IMR-90 (cell line): ENCODE data around the gene TXNDC11. TPM values are rescaled to one million over a fixed set of nuclear protein-coding genes. Genes with fewer than 3 reads are reported as not detected.

Experiments
- ATAC-seq: fragments of 200-7000 bp; cut with Tn5 transposase; 2 replicates; pipeline ENCODE4 v1.9.1; 2020; ENCODE audit warnings: low read depth, mild to moderate bottlenecking, moderate library complexity
- BruUV-seq: library from RNA; stranded (reverse); fragments of 400-500 nt; replicated peaks from 2 replicates; lab custom pipeline; 2021; lab: Mats Ljungman, UMichigan
- CTCF ChIA-PET: fragments of 300-600 bp; formaldehyde crosslinking; extraction: SDS; loops from one replicate; lab custom pipeline; 2021; ENCODE audit warnings: antibody characterized with exemption; lab: Yijun Ruan, JAX
- POLR2A ChIA-PET: fragments of 300-600 bp; sonication (Branson Sonifier 250); formaldehyde crosslinking; loops from one replicate; lab custom pipeline; 2022; ENCODE audit warnings: antibody characterized with exemption; ENCODE audit not compliant: unreplicated experiment; lab: Charles Lee
- DNase-seq: peaks from one replicate; pipeline ENCODE4 v3.0.0; 2013
- H2AFZ ChIP-seq: replicated peaks from 2 replicates; pipeline ENCODE3; 2013; ENCODE audit warnings: low read length, mild to moderate bottlenecking; ENCODE audit not compliant: poor library complexity
- H2AK5ac ChIP-seq: 2 replicates; pipeline ENCODE4 v1.6.1; 2013; ENCODE audit warnings: low read depth, low read length, inconsistent platforms
- H2AK9ac ChIP-seq: replicated peaks from 2 replicates; pipeline ENCODE3; 2013; ENCODE audit warnings: mild to moderate bottlenecking, low read depth, low read length, moderate library complexity; ENCODE audit not compliant: poor library complexity
- H2BK120ac ChIP-seq: 2 replicates; pipeline ENCODE4 v1.6.1; 2013; ENCODE audit warnings: low read depth, low read length, inconsistent platforms
- H2BK15ac ChIP-seq: 3 replicates; pipeline ENCODE4 v1.6.1; 2013; ENCODE audit warnings: low read depth, low read length, inconsistent platforms
- H2BK20ac ChIP-seq: 2 replicates; pipeline ENCODE4 v1.6.1; 2013; ENCODE audit warnings: low read depth, mild to moderate bottlenecking, inconsistent platforms, low read length, moderate library complexity
- H2BK5ac ChIP-seq: 2 replicates; pipeline ENCODE4 v1.6.1; 2013; ENCODE audit warnings: mild to moderate bottlenecking, low read depth, low read length, inconsistent platforms; ENCODE audit not compliant: poor library complexity, severe bottlenecking
- H3K14ac ChIP-seq: replicated peaks from 2 replicates; pipeline ENCODE4 v1.6.1; 2013; ENCODE audit warnings: low read depth, low read length, inconsistent platforms
- H3K18ac ChIP-seq: 2 replicates; pipeline ENCODE4 v1.6.1; 2013; ENCODE audit warnings: low read depth, low read length, control low read depth
- H3K23ac ChIP-seq: 2 replicates; pipeline ENCODE4 v1.6.1; 2013; ENCODE audit warnings: low read depth, low read length, inconsistent platforms
- H3K27ac ChIP-seq: 2 replicates; pipeline ENCODE4 v1.5.1; 2013; ENCODE audit warnings: mild to moderate bottlenecking, control low read depth, low read length; ENCODE audit not compliant: insufficient read depth
- H3K27me3 ChIP-seq: 2 replicates; pipeline ENCODE4 v1.6.1; 2013; ENCODE audit warnings: low read length; ENCODE audit not compliant: control insufficient read depth, insufficient read depth
- H3K36me3 ChIP-seq: 2 replicates; pipeline ENCODE4 v1.6.1; 2013; ENCODE audit warnings: low read length, mixed read lengths; ENCODE audit not compliant: control insufficient read depth, insufficient read depth
- H3K4ac ChIP-seq: 2 replicates; pipeline ENCODE4 v1.6.1; 2013; ENCODE audit warnings: low read depth, low read length, inconsistent platforms
- H3K4me1 ChIP-seq: 2 replicates; pipeline ENCODE4 v1.6.1; 2013; ENCODE audit warnings: low read length, mixed read lengths; ENCODE audit not compliant: control insufficient read depth, insufficient read depth
- H3K4me2 ChIP-seq: 2 replicates; pipeline ENCODE4 v1.6.1; 2013; ENCODE audit warnings: low read depth, mild to moderate bottlenecking, control low read depth, low read length, moderate library complexity
- H3K4me3 ChIP-seq: 2 replicates; pipeline ENCODE4 v1.5.1; 2013; ENCODE audit warnings: low read depth, mild to moderate bottlenecking, control low read depth, low read length, moderate library complexity; ENCODE audit not compliant: insufficient read depth
- H3K56ac ChIP-seq: 2 replicates; pipeline ENCODE4 v1.6.1; 2013; ENCODE audit warnings: low read length, inconsistent platforms; ENCODE audit not compliant: insufficient read depth; ENCODE audit errors: extremely low read depth
- H3K79me1 ChIP-seq, 2 experiments: 2 replicates each; pipeline ENCODE4 v1.6.1; 2013; ENCODE audit warnings: low read length in 2 of 2, inconsistent platforms in 1 of 2, low read depth in 1 of 2
- H3K9ac ChIP-seq: 2 replicates; pipeline ENCODE4 v1.6.1; 2013; ENCODE audit warnings: low read depth, low read length, control low read depth
- H3K9me1 ChIP-seq: 2 replicates; pipeline ENCODE4 v1.6.1; 2013; ENCODE audit warnings: low read length, inconsistent platforms; ENCODE audit not compliant: insufficient read depth
- H3K9me3 ChIP-seq: 2 replicates; pipeline ENCODE4 v1.6.1; 2013; ENCODE audit warnings: low read length; ENCODE audit not compliant: control insufficient read depth, insufficient read depth
- H4K20me1 ChIP-seq: 2 replicates; pipeline ENCODE4 v1.6.1; 2013; ENCODE audit warnings: low read length, inconsistent platforms; ENCODE audit not compliant: insufficient read depth
- H4K5ac ChIP-seq: 2 replicates; pipeline ENCODE4 v1.6.1; 2013; ENCODE audit warnings: mild to moderate bottlenecking, low read depth, low read length, control low read depth
- H4K8ac ChIP-seq, 2 experiments: 2 replicates each; pipeline ENCODE4 v1.6.1; 2013; ENCODE audit warnings: low read depth in 2 of 2, low read length in 2 of 2, control low read depth in 1 of 2, inconsistent platforms in 1 of 2
- H4K91ac ChIP-seq: 2 replicates; pipeline ENCODE4 v1.6.1; 2013; ENCODE audit warnings: low read depth, low read length, inconsistent platforms; ENCODE audit not compliant: insufficient read depth
- BHLHE40 ChIP-seq: fragments of 150-350 bp; IDR thresholded peaks from 2 replicates; pipeline ENCODE4 v1.6.1; 2016; ENCODE audit warnings: mild to moderate bottlenecking, low read depth, low read length
- CEBPB ChIP-seq: IDR thresholded peaks from 2 replicates; pipeline ENCODE4 v1.6.1; 2012; ENCODE audit warnings: low read depth, low read length, improper control_type of control experiment
- CHD1 ChIP-seq: IDR thresholded peaks from 2 replicates; pipeline ENCODE4 v1.6.1; 2012; ENCODE audit warnings: low read depth, low read length, improper control_type of control experiment
- CTCF ChIP-seq: conservative IDR thresholded peaks from 2 replicates; pipeline ENCODE4 v1.5.1; 2012; ENCODE audit warnings: mild to moderate bottlenecking, low read depth, low read length, improper control_type of control experiment
- FOS ChIP-seq: fragments of 150-350 bp; IDR thresholded peaks from 2 replicates; pipeline ENCODE4 v1.6.1; 2016; ENCODE audit warnings: low read depth, low read length
- MAFK ChIP-seq: IDR thresholded peaks from 2 replicates; pipeline ENCODE4 v1.6.1; 2012; ENCODE audit warnings: low read depth, low read length, improper control_type of control experiment
- MAZ ChIP-seq: IDR thresholded peaks from 2 replicates; pipeline ENCODE4 v1.6.1; 2012; ENCODE audit warnings: low read depth, mild to moderate bottlenecking, low read length, improper control_type of control experiment, moderate library complexity, borderline replicate concordance
- MXI1 ChIP-seq: IDR thresholded peaks from 2 replicates; pipeline ENCODE4 v1.6.1; 2012; ENCODE audit warnings: low read depth, mild to moderate bottlenecking, low read length, moderate library complexity, borderline replicate concordance
- NFE2L2 ChIP-seq: fragments of 150-350 bp; IDR thresholded peaks from 2 replicates; pipeline ENCODE4 v1.6.1; 2016; ENCODE audit warnings: low read depth, mild to moderate bottlenecking, low read length
- POLR2A ChIP-seq: IDR thresholded peaks from 2 replicates; pipeline ENCODE4 v1.6.1; 2012; ENCODE audit warnings: mild to moderate bottlenecking, low read depth, low read length
- RAD21 ChIP-seq: IDR thresholded peaks from 2 replicates; pipeline ENCODE4 v1.6.1; 2012; ENCODE audit warnings: low read length, improper control_type of control experiment
- RCOR1 ChIP-seq: IDR thresholded peaks from 2 replicates; pipeline ENCODE4 v1.6.1; 2012; ENCODE audit warnings: mild to moderate bottlenecking, low read length, improper control_type of control experiment; ENCODE audit not compliant: insufficient replicate concordance
- RFX5 ChIP-seq: IDR thresholded peaks from 2 replicates; pipeline ENCODE4 v1.8.0; 2012; ENCODE audit warnings: low read depth, mild to moderate bottlenecking, low read length, moderate library complexity
- USF2 ChIP-seq: fragments of 150-350 bp; IDR thresholded peaks from 2 replicates; pipeline ENCODE4 v1.6.1; 2017; ENCODE audit warnings: mild to moderate bottlenecking, antibody characterized with exemption, low read length, low read depth
- WGBS, 2 experiments: methylation state at CpG; one replicate each; pipeline versions ENCODE4 v1.1.5 to v1.1.7; 2013; ENCODE audit warnings: missing lambda C conversion rate in 2 of 2; ENCODE audit not compliant: insufficient read length in 1 of 2; ENCODE audit errors: extremely low coverage in 2 of 2; 5-methylcytosine and 5-hydroxymethylcytosine counted together
- dilution Hi-C: fragments of 300-500 bp; cut with HindIII; formaldehyde crosslinking; loops from one replicate; pipeline ENCODE4 v1.14.3; 2018; ENCODE audit warnings: low sequenced_read_pairs; ENCODE audit not compliant: unreplicated experiment
- in situ Hi-C: fragments of 300-500 bp; cut with MboI; formaldehyde crosslinking; loops from 3 replicates; pipeline ENCODE4 v1.14.3; 2019; ENCODE audit warnings: low sequenced_read_pairs, inconsistent platforms, mixed read lengths
- intact Hi-C: fragments of 100-400 bp; cut with micrococcal nuclease; formaldehyde crosslinking; loops from 2 replicates; pipeline ENCODE4 v1.10.0; 2022
- polyA plus RNA-seq, 3 experiments: library from polyadenylated mRNA; depleted of rRNA; stranded (reverse); fragments of >200 nt; gene quantifications; 2 replicates each; pipeline ENCODE4 v1.2.3, GENCODE V29; 2012; ENCODE audit warnings: low replicate concordance in 1 of 3
- total RNA-seq: library from RNA; depleted of rRNA; stranded (reverse); fragments of >200 nt; gene quantifications from 2 replicates; pipeline ENCODE4 v1.2.3, GENCODE V29; 2012

TXNDC11 gene
- total and polyA plus RNA-seq, 2 of the 4 experiments (the other 2 are of a cell fraction): 25.3 to 42.9 TPM

- no peak overlapping the region for H2BK20ac ChIP-seq
- no peaks in the 10 kb centered on the region for H3K9me3 ChIP-seq
- no peak overlapping the region for H3K27ac ChIP-seq
- H3K23ac ChIP-seq: no peak overlapping the region
- ATAC-seq (no peak), DNase-seq (no peak)
- H4K5ac ChIP-seq: no peak overlapping the region
- ChIA-PET CTCF (no interaction called here), POLR2A (no interaction called here)
- H3K79me1 ChIP-seq: no peaks in the 10 kb centered on the region
- no peak overlapping the region for H2AFZ ChIP-seq
- no peak overlapping the region for H2BK5ac ChIP-seq
- no peak overlapping the region for H3K4ac ChIP-seq
- TF ChIP-seq CHD1: no peak
- no peak for TF ChIP-seq CTCF
- TF ChIP-seq MAZ: no peak
- TF ChIP-seq RAD21: no peak
- no peak for TF ChIP-seq POLR2A
- no peak for TF ChIP-seq MXI1
- no peak for TF ChIP-seq RFX5
- no peak for TF ChIP-seq FOS
- TF ChIP-seq USF2: no peak
- no peak for TF ChIP-seq NFE2L2
- no peak for TF ChIP-seq BHLHE40
- no peak for TF ChIP-seq MAFK
- no peak for TF ChIP-seq RCOR1
- no peak for TF ChIP-seq CEBPB
- H4K20me1 ChIP-seq: no peaks in the 10 kb centered on the region
- H3K4me1 ChIP-seq: no peaks in the 10 kb centered on the region
- peaks cover 8% of the 10 kb centered on the region; the same call in 1 of the 2 replicates for H3K27me3 ChIP-seq
- H2BK15ac ChIP-seq: no peak overlapping the region
- dilution Hi-C loops: no loop called here
- no peak overlapping the region for H3K4me3 ChIP-seq
- intact Hi-C loops: no loop called here
- no peak overlapping the region for H2AK9ac ChIP-seq
- H4K91ac ChIP-seq: no peak overlapping the region
- no peak overlapping the region for H4K8ac ChIP-seq
- no peak overlapping the region for H2AK5ac ChIP-seq
- BruUV-seq: no TSS peak
- H3K56ac ChIP-seq: no peak overlapping the region
- no peak overlapping the region for H3K4me2 ChIP-seq
- H3K9ac ChIP-seq: no peak overlapping the region
- in situ Hi-C loops: no loop called here
- H3K18ac ChIP-seq: no peak overlapping the region
- no peak overlapping the region for H2BK120ac ChIP-seq
- whole genome bisulfite sequencing, 2 experiments: 93% methylated on average over 3 of the region's 12 CpGs; no CpG with 5 or more reads in 1 of the 2 experiments
- no peak overlapping the region for H3K14ac ChIP-seq
- H3K9me1 ChIP-seq: no peaks in the 10 kb centered on the region
- H3K36me3 ChIP-seq: no peaks in the 10 kb centered on the region
Measured at GRCh38 chr16:11660565-11660964, 82.1 kb downstream of the TXNDC11 start.
